ENCODE data around the gene DEDD.
A peak's percentile ranks its signal among the peaks of the same experiment; 100 is the strongest.

The DEDD gene

GRCh38 chr1:161162052-161162451, 29.6 kb upstream of the DEDD start:
- DNase-seq = no peak

DNA sequence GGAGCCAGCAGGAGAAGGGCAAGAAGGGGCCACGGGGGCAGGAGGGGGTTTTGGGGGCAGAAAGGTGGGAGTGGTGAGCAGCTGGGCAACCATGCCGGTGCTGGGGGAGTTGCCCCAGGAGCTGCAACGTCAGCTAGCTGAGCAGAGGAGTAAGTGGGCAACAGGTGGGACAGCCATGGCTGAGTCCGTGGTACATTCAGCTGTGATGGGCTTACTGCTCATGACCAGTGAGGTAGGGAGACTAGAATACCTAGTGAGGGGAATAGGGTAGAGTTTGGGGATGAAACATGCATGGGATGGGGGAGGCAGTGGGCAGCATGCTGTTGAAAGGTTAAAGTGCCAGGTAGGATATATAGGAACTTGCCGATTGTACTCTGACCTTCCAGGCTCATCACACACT, 29.2 kb upstream of the DEDD start:
- no peak for DNase-seq

DNA sequence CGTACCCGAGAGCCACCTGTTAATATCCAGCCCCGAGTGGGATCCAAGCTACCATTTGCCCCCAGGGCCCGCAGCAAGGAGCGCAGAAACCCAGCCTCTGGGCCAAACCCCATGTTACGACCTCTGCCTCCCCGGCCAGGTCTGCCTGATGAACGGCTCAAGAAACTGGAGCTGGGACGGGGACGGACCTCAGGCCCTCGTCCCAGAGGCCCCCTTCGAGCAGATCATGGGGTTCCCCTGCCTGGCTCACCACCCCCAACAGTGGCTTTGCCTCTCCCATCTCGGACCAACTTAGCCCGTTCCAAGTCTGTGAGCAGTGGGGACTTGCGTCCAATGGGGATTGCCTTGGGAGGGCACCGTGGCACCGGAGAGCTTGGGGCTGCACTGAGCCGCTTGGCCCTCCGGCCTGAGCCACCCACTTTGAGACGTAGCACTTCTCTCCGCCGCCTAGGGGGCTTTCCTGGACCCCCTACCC, 28.2 kb upstream of the DEDD start:
- DNase-seq = no peak

GRCh38 chr1:161159913-161160243, 27.4 kb upstream of the DEDD start:
- DNase-seq = no peak

GRCh38 chr1:161159087-161159912, 26.8 kb upstream of the DEDD start, which contains the start of gene USP21:
Gene USP21, plus strand, starts transcription at chr1:161159500. Its CDS starts 1,141 bp downstream, at chr1:161160641.
- peak; percentile 56 for DNase-seq

GRCh38 chr1:161158316-161159010, 26.0 kb upstream of the DEDD start:
- DNase-seq = no peak

DNA sequence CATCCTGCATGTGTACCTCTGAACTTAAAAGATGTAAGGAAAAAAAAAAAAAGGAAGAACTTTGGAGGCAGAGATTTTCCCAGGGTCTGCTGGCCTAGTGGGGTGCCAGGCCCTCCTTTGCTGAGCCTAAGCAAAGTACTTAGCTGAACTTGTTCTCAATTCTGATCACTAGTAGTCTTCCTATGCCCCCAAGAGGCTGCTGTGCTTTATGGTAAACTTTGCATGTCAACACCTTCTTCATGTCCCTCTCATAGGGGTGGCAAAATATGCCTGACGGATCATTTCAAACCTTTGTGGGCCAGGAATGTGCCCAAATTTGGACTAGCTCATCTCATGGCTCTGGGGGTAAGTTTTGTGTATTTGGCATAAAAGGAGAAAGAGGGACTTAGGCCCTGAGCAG, 25.4 kb upstream of the DEDD start:
- no peak for DNase-seq

DNA sequence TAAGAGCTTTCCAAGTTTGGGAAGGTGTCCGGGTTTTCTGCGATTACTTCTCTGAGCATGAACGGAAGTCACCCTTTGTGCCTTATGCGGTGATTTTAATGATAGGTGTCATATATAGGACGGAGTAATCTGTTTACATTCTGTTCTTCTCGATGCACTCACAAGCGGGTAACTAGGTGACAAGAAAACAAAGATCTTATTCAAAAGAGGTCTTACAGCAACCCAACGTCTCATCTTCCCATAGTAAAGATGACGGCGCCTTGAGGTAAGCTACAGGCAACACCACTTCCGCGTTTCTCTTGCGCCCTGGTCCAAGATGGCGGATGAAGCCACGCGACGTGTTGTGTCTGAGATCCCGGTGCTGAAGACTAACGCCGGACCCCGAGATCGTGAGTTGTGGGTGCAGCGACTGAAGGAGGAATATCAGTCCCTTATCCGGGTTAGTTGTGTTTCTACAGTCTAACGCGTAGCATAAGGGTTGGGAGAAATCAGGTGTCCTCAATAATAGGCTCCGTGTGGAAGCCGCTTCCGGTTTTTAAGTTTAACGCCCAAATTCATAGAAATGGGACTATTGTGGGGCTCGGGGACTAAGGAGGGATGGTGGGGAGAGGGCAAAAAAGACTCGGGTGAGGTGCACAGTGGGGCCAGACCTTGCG, 21.3 kb upstream of the DEDD start, which contains the start of gene UFC1:
UFC1 (plus strand) TSS at position 297 of the 656 bp plus-strand sequence; CDS start at position 317, 20 bp downstream.
- peak; percentile 63 for DNase-seq

- no peak for DNase-seq
Measured at GRCh38 chr1:161153176-161153575, 20.7 kb upstream of the DEDD start.

DNA sequence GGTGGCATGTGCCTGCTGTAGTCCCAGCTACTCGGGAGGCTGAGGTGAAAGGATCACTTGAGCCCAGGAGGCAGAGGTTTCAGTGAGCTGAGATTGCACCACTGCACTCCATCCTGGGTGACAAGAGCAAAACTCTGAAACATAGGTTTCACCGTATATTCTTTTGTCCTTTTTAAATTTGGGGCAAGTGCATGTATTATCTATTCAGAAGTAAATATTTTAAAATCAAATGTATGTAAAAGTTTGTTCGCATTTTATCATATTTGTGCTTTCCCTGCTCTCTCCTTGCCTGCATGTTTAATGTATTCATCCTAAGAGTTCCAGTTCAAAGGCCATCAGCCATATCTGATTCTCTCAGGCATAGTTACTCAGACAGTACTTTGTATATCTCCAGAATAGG, 13.4 kb upstream of the DEDD start:
- no peak for DNase-seq

DNA sequence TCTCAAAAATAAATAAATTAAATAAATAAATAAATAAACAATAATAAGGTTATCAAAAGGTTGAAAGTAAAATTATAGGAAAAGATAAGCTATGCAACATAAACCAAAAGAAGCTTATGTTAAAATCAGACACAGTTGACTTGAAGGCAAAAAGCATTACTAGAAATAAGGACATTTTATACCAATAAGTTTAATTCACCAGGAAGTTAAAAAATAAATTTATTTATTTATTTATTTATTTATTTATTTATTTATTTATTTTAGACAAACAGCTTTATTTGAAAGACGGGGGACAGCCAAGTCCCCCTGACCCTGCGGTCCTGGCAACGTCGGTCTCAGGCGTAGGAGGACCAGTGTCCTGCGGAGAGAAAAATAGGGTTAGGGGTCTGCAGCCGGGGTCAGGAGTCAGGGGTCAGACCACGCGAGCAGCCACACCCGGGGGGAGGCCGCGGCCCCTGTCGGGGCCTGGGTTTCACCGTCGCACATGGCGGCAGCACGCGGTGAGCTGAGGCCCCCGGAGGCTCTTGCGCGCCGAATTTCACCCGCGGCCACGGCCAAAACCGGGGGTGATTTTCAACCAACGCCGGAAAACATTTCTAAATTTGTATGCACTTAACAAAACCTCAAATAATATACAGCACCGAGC, 8.4 kb upstream of the DEDD start:
- no peak for DNase-seq

DNA sequence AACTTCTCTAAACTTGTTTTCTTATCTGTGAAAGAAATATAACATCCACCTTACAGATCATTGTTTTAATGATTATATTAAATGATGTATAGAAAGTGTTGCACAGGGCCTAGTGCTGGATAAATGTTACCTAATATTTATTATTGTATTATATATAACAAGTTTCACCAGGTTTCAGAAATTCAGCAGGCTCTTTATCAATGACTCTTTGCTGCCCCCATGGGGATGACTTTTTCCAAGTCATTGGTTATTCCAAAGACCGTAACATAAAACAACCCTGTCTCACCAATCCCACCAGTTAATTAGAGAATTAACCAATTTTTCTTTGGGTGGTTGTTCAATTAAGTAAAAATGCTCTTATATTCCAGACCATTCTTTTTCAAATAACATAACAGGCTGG, 7.3 kb upstream of the DEDD start:
- DNase-seq = no peak

DNA sequence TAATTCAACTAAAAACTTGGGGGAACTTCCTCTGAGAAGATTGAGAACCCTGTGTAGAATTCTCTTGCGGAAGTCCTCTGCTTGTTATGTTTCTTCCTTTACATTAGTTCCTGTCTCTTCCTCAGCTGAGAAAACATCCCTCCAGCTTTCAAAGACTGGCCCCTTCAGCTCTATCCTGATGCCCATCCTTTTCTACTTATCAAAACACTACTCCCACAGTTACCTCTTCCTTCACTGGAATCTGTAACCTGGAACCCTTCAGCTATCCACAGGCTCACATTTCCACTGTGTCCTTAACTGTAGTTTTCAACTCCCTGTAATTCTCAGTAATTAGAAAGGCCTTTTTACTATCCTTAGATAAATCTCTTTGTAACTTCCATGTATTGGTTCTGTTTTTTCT, 6.0 kb upstream of the DEDD start:
- no peak for DNase-seq

- DNase-seq = no peak
Measured at GRCh38 chr1:161137881-161138280, 5.4 kb upstream of the DEDD start.

DNA sequence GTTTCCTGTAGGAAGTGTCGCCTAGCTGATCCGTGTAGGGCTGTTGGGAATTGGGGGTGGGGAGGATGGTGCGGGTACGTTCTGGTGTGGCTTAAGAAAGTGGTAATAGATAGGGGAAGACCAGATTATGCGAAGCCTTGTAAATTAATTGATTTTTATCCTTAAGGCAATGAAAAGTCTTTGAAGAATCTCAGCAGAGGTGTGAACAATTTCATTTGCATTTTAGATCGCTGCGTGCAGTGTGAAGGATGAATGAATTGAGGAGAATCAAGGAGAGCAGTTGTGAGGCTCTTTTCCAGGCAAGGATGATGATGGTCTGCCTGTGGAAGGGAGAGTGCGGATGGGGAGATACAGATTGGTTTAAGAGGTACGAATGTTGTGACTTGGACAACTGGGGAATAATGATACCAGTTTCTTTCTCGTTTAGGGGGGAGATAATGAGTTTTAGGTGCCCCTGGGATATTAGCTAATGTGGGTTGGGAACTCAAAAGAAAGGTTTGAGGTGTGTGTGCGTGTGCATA, 813 bp upstream of the DEDD start:
- no peak for DNase-seq

DNA sequence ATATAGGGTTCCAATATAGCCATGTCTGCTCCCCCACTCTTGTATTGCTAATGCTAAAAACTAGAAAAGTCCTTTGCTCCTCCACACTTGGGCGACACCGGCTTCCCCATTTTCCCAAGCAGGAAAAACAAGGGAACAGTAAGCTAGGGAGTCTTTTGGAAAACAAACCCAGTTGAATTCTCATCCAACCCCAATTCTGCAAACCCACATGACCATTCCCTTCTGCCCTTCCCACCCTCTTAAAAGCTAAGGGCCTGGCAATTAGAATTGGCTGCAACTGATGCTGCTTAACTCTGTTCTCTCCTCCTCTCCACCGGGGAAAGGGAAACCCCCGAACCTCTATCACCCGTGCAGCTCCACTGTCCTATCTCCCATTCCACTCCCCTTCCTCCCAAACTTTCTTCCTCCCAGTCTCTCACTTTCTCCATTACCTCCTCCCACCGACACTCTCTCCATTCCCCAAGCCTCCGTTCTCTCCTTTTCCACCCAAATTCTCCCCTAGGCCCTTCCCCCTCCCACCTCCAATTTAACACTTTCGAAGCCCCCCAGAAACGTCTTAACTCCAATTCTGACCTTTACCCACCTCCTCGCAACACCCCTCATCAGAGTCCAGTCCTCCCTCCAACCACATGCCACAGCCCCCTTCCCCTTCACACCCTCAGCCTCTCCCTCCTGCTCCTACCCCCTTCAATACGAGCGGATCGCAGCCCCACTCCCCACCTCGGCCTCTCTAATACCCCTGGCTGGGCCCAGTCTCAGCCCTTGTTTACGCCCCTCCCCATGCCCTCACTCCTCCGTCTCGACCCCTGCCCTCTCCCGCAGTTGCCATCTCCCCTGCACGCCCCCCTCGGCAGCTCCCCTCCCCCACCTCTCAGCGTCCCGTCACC, 701 bp downstream of the DEDD start:
- DNase-seq = no peak

GRCh38 chr1:161130266-161130665, 2.2 kb downstream of the DEDD start:
- DNase-seq = no peak

GRCh38 chr1:161128591-161129420, 3.7 kb downstream of the DEDD start:
- DNase-seq = no peak

- DNase-seq = no peak
Measured at GRCh38 chr1:161127649-161128048, 4.8 kb downstream of the DEDD start.

DNA sequence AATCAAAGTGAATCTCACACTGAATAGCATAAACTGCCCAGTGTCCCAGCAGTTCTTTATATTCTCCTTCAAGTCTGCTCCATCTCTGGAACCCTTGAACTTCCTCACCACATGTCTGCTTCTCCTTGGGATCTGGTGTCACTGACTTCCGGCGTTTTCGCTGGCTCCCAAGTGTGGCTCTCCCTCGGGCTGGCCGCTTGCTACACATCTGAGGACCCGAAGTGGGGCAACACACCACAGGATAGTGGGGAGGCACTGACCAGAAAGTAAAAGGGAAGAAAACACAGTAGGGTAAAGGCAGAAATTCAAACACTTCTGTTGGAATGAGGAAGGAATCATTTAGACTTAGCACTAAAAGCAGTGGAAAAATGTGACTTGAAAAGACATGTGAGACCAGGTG, 9.5 kb downstream of the DEDD start:
- no peak for DNase-seq

- no peak for DNase-seq
Measured at GRCh38 chr1:161121834-161122233, 10.6 kb downstream of the DEDD start.
